CD4-positive, CD25-positive, alpha-beta regulatory T cell (primary cell): ENCODE data around the gene SYTL3. TPM values are rescaled to one million over a fixed set of nuclear protein-coding genes. Genes with fewer than 3 reads are reported as not detected.

ENCODE experiments used
- ATAC-seq, 2 donors: fragments of 150-1000 bp; cut with Tn5 transposase; one replicate each; pipeline ENCODE4 v1.10.0; 2021; ENCODE audit warnings: low read depth in 2 of 2, moderate number of reproducible peaks in 2 of 2, moderate library complexity in 1 of 2
- DNase-seq, 3 donors: peaks; one replicate each; pipeline versions ENCODE4 v3.0.0 to v3.0.0-alpha.2; 2012 to 2022; ENCODE audit warnings: mixed read lengths in 1 of 3
- H3K27ac ChIP-seq: one replicate; pipeline ENCODE4 v1.7.0; 2013; ENCODE audit warnings: mild to moderate bottlenecking, low read length; ENCODE audit not compliant: insufficient read depth, poor library complexity, severe bottlenecking
- H3K27me3 ChIP-seq: one replicate; pipeline ENCODE4 v1.7.0; 2013; ENCODE audit warnings: low read length; ENCODE audit not compliant: control insufficient read depth, insufficient read depth
- H3K36me3 ChIP-seq: one replicate; pipeline ENCODE4 v1.7.0; 2013; ENCODE audit warnings: mild to moderate bottlenecking, low read length, moderate library complexity; ENCODE audit not compliant: control insufficient read depth, insufficient read depth
- H3K4me1 ChIP-seq: 2 replicates; pipeline ENCODE4 v1.7.0; 2013; ENCODE audit warnings: mild to moderate bottlenecking, low read length; ENCODE audit not compliant: insufficient read depth, control insufficient read depth, poor library complexity, severe bottlenecking
- H3K4me3 ChIP-seq: one replicate; pipeline ENCODE4 v1.7.0; 2013; ENCODE audit warnings: low read depth, mild to moderate bottlenecking, low read length, moderate library complexity
- H3K9me3 ChIP-seq, 2 experiments: 1 replicate in 1 of 2; 2 replicates in 1 of 2; pipeline ENCODE4 v1.7.0; 2013; ENCODE audit warnings: low read length in 2 of 2, mild to moderate bottlenecking in 1 of 2, moderate library complexity in 1 of 2; ENCODE audit not compliant: control insufficient read depth in 2 of 2
- H3K27ac Mint-ChIP-seq, 3 donors: one replicate each; pipeline ENCODE4 v1.8.0; 2020 to 2022; ENCODE audit warnings: mild to moderate bottlenecking in 3 of 3, mixed read lengths in 3 of 3, moderate library complexity in 2 of 3
- H3K27me3 Mint-ChIP-seq: one replicate; pipeline ENCODE4 v1.8.0; 2022; ENCODE audit warnings: mild to moderate bottlenecking, mixed read lengths
- H3K36me3 Mint-ChIP-seq: one replicate; pipeline ENCODE4 v1.8.0; 2020; ENCODE audit warnings: mixed read lengths
- H3K4me1 Mint-ChIP-seq, 4 donors: one replicate each; pipeline ENCODE4 v1.8.0; 2020 to 2022; ENCODE audit warnings: mixed read lengths in 4 of 4, mild to moderate bottlenecking in 1 of 4
- H3K4me3 Mint-ChIP-seq, 4 donors: one replicate each; pipeline ENCODE4 v1.8.0; 2020 to 2022; ENCODE audit warnings: mild to moderate bottlenecking in 4 of 4, mixed read lengths in 4 of 4, moderate library complexity in 3 of 4
- H3K9me3 Mint-ChIP-seq, 7 donors: one replicate each; pipeline ENCODE4 v1.8.0; 2020 to 2022; ENCODE audit warnings: mixed read lengths in 7 of 7, mild to moderate bottlenecking in 3 of 7, moderate library complexity in 2 of 7
- polyA plus RNA-seq, 4 donors: library from polyadenylated mRNA; unstranded; fragments of 300-500 nt; fragmentation: Illumina TruSeq; gene quantifications; one replicate each; pipeline ENCODE4 v1.2.3, GENCODE V29; 2021
- total RNA-seq: library from RNA; stranded (reverse); gene quantifications from one replicate; pipeline ENCODE4 v1.2.3, GENCODE V29; 2022

Gene SYTL3
- total and polyA plus RNA-seq, 5 donors from 2014 or later, result 12.2 to 54.8 (median 14.1) TPM

GRCh38 chr6:158769771-158770432 lies 120.0 kb downstream of the SYTL3 start:
- DNase-seq, result no peak
- no peaks in the 10 kb centered on the region for H3K9me3 ChIP-seq
- no peaks in the 10 kb centered on the region for H3K27me3 ChIP-seq
- H3K4me1 ChIP-seq, result peaks cover 16% of the 10 kb centered on the region
- peaks cover 4% of the 10 kb centered on the region for H3K27me3 Mint-ChIP-seq
- no peak overlapping the region for H3K27ac ChIP-seq
- H3K4me3 Mint-ChIP-seq, result peak overlapping the region in 2 of 4 donors; percentile 28 to 70
- H3K9me3 Mint-ChIP-seq, result peaks cover 0 to 13% (median 0%) of the 10 kb centered on the region in 7 donors
- peaks cover 100% of the 10 kb centered on the region for H3K36me3 ChIP-seq
- ATAC-seq, result no peak
- H3K36me3 Mint-ChIP-seq, result peaks cover 71% of the 10 kb centered on the region
- no peak overlapping the region for H3K4me3 ChIP-seq
- H3K27ac Mint-ChIP-seq, result no peak overlapping the region
- peaks cover 7 to 40% (median 19%) of the 10 kb centered on the region in 4 donors for H3K4me1 Mint-ChIP-seq

GRCh38 chr6:158770533-158771330 lies 120.9 kb downstream of the SYTL3 start:
- Mint-ChIP-seq H3K36me3 (peaks cover 66% of the 10 kb centered on the region), H3K9me3 (peaks cover 0 to 13% (median 0%) of the 10 kb centered on the region in 7 donors)

GRCh38 chr6:158771399-158772152 lies 121.7 kb downstream of the SYTL3 start:
- Mint-ChIP-seq H3K4me1 (peaks cover 7 to 40% (median 21%) of the 10 kb centered on the region in 4 donors), H3K27me3 (peaks cover 4% of the 10 kb centered on the region), H3K9me3 (peaks cover 0 to 13% (median 0%) of the 10 kb centered on the region in 7 donors), H3K27ac (peak overlapping the region; percentile 89 to 98 (median 93)), H3K4me3 (peak overlapping the region in 3 of 4 donors; percentile 55 to 70 (median 58)), H3K36me3 (peaks cover 67% of the 10 kb centered on the region)
- Histone ChIP-seq H3K4me3 (no peak overlapping the region), H3K36me3 (peaks cover 99% of the 10 kb centered on the region), H3K9me3 (no peaks in the 10 kb centered on the region), H3K27me3 (no peaks in the 10 kb centered on the region), H3K27ac (no peak overlapping the region), H3K4me1 (peaks cover 16% of the 10 kb centered on the region)
- DNase-seq (no peak), ATAC-seq (no peak)

More at GRCh38 chr6:158770533-158771330, 120.9 kb downstream of the SYTL3 start:
- peak overlapping the region; percentile 15 for H3K27ac ChIP-seq
- peaks cover 99% of the 10 kb centered on the region for H3K36me3 ChIP-seq
- no peaks in the 10 kb centered on the region for H3K27me3 ChIP-seq
- no peak overlapping the region for H3K4me3 ChIP-seq
- Mint-ChIP-seq H3K27me3 (peaks cover 4% of the 10 kb centered on the region), H3K27ac (peak overlapping the region; percentile 83 to 93 (median 89)), H3K4me1 (peaks cover 7 to 40% (median 20%) of the 10 kb centered on the region in 4 donors), H3K4me3 (peak overlapping the region; percentile 19 to 70 (median 60))
- DNase-seq (no peak), ATAC-seq (no peak)
- peaks cover 16% of the 10 kb centered on the region for H3K4me1 ChIP-seq
- H3K9me3 ChIP-seq, result no peaks in the 10 kb centered on the region

GRCh38 chr6:158772172-158772571 lies 122.3 kb downstream of the SYTL3 start:
- H3K27me3 ChIP-seq, result no peaks in the 10 kb centered on the region
- Mint-ChIP-seq H3K27me3 (peaks cover 4% of the 10 kb centered on the region), H3K4me3 (peak overlapping the region in 1 of 4 donors; percentile 55), H3K4me1 (peaks cover 7 to 46% (median 27%) of the 10 kb centered on the region in 4 donors), H3K36me3 (peaks cover 68% of the 10 kb centered on the region), H3K9me3 (peaks cover 0 to 12% (median 0%) of the 10 kb centered on the region in 7 donors), H3K27ac (peak overlapping the region; percentile 89 to 98 (median 93))
- H3K4me1 ChIP-seq, result peaks cover 16% of the 10 kb centered on the region
- H3K36me3 ChIP-seq, result peaks cover 99% of the 10 kb centered on the region
- H3K9me3 ChIP-seq, result no peaks in the 10 kb centered on the region
- H3K4me3 ChIP-seq, result no peak overlapping the region
- DNase-seq (no peak), ATAC-seq (no peak)
- no peak overlapping the region for H3K27ac ChIP-seq

- Mint-ChIP-seq H3K9me3 (peaks cover 0 to 10% (median 0%) of the 10 kb centered on the region in 7 donors), H3K27ac (peak overlapping the region; percentile 20 to 80 (median 46)), H3K27me3 (peaks cover 4% of the 10 kb centered on the region), H3K4me1 (peaks cover 7 to 50% (median 31%) of the 10 kb centered on the region in 4 donors), H3K36me3 (peaks cover 66% of the 10 kb centered on the region), H3K4me3 (peak overlapping the region in 1 of 4 donors; percentile 41)
- Histone ChIP-seq H3K27ac (peak overlapping the region; percentile 45), H3K27me3 (no peaks in the 10 kb centered on the region), H3K4me3 (no peak overlapping the region), H3K4me1 (peaks cover 16% of the 10 kb centered on the region), H3K9me3 (no peaks in the 10 kb centered on the region), H3K36me3 (peaks cover 99% of the 10 kb centered on the region)
- DNase-seq, result no peak
- ATAC-seq, result no peak
These were observed 123.1 kb downstream of the SYTL3 start for GRCh38 chr6:158772851-158773371.

GRCh38 chr6:158773581-158774449 lies 124.0 kb downstream of the SYTL3 start:
- Histone ChIP-seq H3K4me1 (peaks cover 16% of the 10 kb centered on the region), H3K36me3 (peaks cover 99% of the 10 kb centered on the region), H3K27me3 (no peaks in the 10 kb centered on the region), H3K9me3 (no peaks in the 10 kb centered on the region), H3K4me3 (no peak overlapping the region), H3K27ac (peak overlapping the region; percentile 45)
- Mint-ChIP-seq H3K4me1 (peaks cover 7 to 58% (median 37%) of the 10 kb centered on the region in 4 donors), H3K36me3 (peaks cover 66% of the 10 kb centered on the region), H3K27ac (peak overlapping the region; percentile 38 to 80 (median 46)), H3K9me3 (peaks cover 0 to 10% (median 0%) of the 10 kb centered on the region in 7 donors), H3K4me3 (peak overlapping the region in 1 of 4 donors; percentile 41), H3K27me3 (peaks cover 4% of the 10 kb centered on the region)
- no peak for ATAC-seq
- DNase-seq, result no peak
